ENCODE data around the gene CLOCK. TPM values are rescaled to one million over a fixed set of nuclear protein-coding genes. Genes with fewer than 3 reads are reported as not detected.

The CLOCK gene
- polyA plus RNA-seq, 2 of the 4 experiments (the other 2 are of a cell fraction) = 6.6 to 14.2 TPM

DNA sequence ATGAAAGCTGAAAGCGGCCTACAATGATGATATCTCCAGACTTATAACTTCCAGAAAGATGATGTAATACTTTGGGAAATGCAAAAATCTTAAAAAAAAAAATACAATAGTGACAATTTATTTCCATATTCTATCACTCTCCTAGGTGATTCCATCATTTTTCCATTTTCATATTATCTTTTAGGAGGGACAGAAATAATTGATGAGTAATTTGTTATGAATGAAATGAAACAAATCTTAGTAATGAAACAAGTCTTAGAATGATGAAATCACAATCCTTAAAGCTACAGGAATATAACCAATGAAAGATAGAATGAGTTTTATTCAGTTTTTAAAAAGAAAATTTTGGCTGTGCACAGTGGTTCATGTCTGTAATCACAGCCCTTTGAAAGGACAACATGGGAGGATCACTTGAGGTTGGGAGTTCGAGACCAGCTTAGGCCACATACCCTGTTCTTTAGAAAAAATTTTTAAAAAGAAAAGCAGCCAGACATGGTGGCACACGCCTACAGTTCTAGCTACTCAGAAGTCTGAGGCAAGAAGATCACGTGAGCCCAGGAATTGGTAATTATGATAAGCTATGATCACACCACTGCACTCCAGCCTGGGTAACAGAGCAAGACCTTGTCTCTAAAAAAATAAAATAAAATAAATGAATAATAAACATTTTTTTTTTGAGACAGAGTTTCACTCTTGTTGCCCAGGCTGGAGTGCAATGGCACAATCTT lies 21.7 kb downstream of the CLOCK start:
- 90% methylated on average over 4 of the region's 4 CpGs for WGBS (ENCODE audit: missing lambda C conversion rate)
- Histone ChIP-seq H3K9me3 (no peaks in the 10 kb centered on the region), H3K4me2 (peak overlapping the region; percentile 22; the same call in 2 of the 3 replicates), H3K4me3 (no peak overlapping the region), H3K27ac (peak overlapping the region; percentile 21 to 64; a peak in 3 of 6 replicates), H3K4me1 (peaks cover 6% of the 10 kb centered on the region; the same call in 2 of the 3 replicates)
- no peak for FAIRE-seq
- no peak for DNase-seq (ENCODE audit: low read depth in 1 of 2, low spot score in 1 of 2)
- ATAC-seq = no peak
- ChIA-PET CTCF (no interaction called here), POLR2A (no interaction called here)
- TF ChIP-seq, protein P1, sequence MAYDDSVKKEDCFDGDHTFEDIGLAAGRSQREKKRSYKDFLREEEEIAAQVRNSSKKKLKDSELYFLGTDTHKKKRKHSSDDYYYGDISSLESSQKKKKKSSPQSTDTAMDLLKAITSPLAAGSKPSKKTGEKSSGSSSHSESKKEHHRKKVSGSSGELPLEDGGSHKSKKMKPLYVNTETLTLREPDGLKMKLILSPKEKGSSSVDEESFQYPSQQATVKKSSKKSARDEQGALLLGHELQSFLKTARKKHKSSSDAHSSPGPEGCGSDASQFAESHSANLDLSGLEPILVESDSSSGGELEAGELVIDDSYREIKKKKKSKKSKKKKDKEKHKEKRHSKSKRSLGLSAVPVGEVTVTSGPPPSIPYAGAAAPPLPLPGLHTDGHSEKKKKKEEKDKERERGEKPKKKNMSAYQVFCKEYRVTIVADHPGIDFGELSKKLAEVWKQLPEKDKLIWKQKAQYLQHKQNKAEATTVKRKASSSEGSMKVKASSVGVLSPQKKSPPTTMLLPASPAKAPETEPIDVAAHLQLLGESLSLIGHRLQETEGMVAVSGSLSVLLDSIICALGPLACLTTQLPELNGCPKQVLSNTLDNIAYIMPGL (CRISPR knock-in tag; IDR thresholded peaks at IDR 0.05; ENCODE audit: borderline replicate concordance) = no peak
- TF ChIP-seq POLR2AphosphoS2 (conservative IDR thresholded peaks at IDR 0.05; ENCODE audit: low read length) (no peak), FOSL2 (IDR thresholded peaks at IDR 0.05) (no peak), FOSL2 (CRISPR knock-in tag; IDR thresholded peaks at IDR 0.05) (no peak)

DNA sequence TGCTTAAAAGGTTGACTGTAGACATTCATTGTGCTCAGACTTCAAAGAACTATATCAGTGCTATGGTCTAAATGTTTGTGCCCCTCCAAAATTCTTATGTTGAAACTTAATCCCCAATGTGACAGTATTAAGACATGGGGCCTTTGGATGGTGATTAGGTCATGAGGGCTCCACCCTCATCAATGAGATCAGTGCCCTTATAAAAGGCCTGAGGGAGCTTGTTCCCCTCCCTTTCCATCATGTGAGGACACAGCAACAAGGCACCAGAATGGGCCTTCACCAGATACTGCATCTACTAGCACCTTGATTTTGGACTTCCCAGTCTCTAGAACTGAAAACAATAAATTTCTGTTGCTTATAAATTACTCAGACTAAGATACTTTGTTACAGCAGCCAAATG lies 28.3 kb downstream of the CLOCK start:
- Histone ChIP-seq H3K4me2 (no peak overlapping the region), H3K27ac (no peak overlapping the region), H3K9me3 (no peaks in the 10 kb centered on the region), H3K4me1 (no peaks in the 10 kb centered on the region), H3K4me3 (no peak overlapping the region)
- DNase-seq (ENCODE audit: low read depth in 1 of 2, low spot score in 1 of 2) (no peak), FAIRE-seq (no peak), ATAC-seq (no peak)
- CTCF ChIA-PET = no interaction called here
- no peak for TF ChIP-seq CBX2 (IDR thresholded peaks at IDR 0.05; ENCODE audit: borderline replicate concordance, low read depth)
- TF ChIP-seq, protein P2, sequence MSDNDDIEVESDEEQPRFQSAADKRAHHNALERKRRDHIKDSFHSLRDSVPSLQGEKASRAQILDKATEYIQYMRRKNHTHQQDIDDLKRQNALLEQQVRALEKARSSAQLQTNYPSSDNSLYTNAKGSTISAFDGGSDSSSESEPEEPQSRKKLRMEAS (IDR thresholded peaks at IDR 0.05) = no peak
- TF ChIP-seq NFE2L2 (conservative IDR thresholded peaks at IDR 0.05; ENCODE audit: low read length) = no peak
- TF ChIP-seq, protein P3, sequence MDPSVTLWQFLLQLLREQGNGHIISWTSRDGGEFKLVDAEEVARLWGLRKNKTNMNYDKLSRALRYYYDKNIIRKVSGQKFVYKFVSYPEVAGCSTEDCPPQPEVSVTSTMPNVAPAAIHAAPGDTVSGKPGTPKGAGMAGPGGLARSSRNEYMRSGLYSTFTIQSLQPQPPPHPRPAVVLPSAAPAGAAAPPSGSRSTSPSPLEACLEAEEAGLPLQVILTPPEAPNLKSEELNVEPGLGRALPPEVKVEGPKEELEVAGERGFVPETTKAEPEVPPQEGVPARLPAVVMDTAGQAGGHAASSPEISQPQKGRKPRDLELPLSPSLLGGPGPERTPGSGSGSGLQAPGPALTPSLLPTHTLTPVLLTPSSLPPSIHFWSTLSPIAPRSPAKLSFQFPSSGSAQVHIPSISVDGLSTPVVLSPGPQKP (IDR thresholded peaks at IDR 0.05; ENCODE audit: low read depth, low read length) = no peak
- no peak for TF ChIP-seq MAFK (IDR thresholded peaks at IDR 0.05; ENCODE audit: partially characterized antibody)
- TF ChIP-seq, protein P4, sequence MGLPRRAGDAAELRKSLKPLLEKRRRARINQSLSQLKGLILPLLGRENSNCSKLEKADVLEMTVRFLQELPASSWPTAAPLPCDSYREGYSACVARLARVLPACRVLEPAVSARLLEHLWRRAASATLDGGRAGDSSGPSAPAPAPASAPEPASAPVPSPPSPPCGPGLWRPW (IDR thresholded peaks at IDR 0.05) = no peak
- no peak for TF ChIP-seq HDAC2 (IDR thresholded peaks at IDR 0.05)
- POLR2A ChIA-PET = no interaction called here

DNA sequence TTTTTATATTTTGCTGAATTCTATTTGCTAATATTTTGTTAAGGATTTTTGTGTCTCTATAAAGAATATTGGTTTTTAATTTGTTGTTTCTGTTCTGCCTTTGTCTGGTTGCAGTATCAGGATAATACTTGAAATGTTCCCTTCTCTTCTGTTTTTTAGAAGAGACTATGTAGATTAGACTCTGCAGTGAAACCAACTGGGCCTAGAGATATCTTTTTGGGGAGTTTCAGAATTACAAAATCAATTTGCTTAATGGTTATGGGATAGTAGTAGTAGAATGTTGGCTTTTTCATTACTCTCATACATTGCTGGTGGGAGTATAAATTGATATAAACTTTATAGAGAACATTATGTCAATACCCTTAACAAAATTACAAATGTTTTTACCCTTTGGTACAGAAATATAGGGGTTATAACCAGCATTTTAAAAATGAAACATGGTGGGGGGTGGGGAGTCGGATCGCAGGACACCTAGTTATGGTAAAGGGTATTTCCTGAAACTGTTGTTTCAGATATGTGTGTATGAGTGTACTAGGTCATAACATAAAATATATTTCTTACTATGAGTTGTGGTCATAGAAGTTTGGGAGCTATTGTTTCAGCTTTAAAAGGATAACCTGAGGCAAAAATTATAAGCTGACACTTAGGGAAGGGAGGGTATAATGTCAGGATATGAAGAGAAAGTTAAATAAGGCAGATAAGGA lies 29.0 kb downstream of the CLOCK start:
- DNase-seq (ENCODE audit: low read depth in 1 of 2, low spot score in 1 of 2) (no peak), ATAC-seq (no peak), FAIRE-seq (no peak)
- Histone ChIP-seq H3K27ac (no peak overlapping the region), H3K4me2 (no peak overlapping the region), H3K4me1 (0 out of 3 replicates have a peak, but pooled peaks cover 4% of the 10 kb centered on the region), H3K9me3 (no peaks in the 10 kb centered on the region), H3K4me3 (no peak overlapping the region)
- ChIA-PET POLR2A (no interaction called here), CTCF (no interaction called here)
- TF ChIP-seq HDAC2 (IDR thresholded peaks at IDR 0.05) = no peak
- no peak for TF ChIP-seq HOXB13 (CRISPR knock-in tag; IDR thresholded peaks at IDR 0.05; ENCODE audit: low read depth)
- no peak for TF ChIP-seq RFX5 (IDR thresholded peaks at IDR 0.05)
- 95% methylated on average over 2 of the region's 2 CpGs for WGBS (ENCODE audit: missing lambda C conversion rate)

DNA sequence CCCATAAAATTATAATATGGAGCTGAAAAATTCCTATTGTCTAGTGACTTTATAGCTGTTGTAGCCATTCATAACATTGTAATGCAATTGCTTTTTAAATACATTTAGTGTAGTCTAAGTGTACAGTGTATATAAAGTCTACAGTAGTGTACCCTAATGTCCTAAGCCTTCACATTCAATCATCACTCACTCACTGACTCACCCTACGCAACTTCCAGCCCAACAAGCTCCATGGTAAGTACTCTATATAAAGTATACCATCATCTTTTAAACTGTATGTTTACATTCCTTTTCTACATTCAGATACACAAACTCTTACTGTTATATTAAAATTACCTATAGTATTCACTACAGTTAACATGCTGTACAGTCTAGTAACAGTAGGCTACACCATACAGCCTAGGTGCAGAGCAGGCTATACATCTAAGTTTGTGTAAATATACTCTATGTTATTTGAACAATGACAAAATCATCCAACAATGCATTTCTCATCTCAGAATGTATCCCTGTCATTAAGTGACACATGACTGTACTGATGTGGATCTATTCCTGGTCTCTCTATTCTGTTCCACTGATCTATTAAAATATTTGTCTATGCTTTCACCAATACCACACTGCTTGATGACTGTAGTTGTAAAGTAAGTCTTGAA lies 33.7 kb downstream of the CLOCK start:
- DNase-seq (ENCODE audit: low read depth in 1 of 2, low spot score in 1 of 2) = no peak
- POLR2A ChIA-PET = no interaction called here
- CTCF ChIA-PET = no interaction called here
- Histone ChIP-seq H3K9me3 (no peaks in the 10 kb centered on the region), H3K4me3 (no peak overlapping the region), H3K27ac (no peak overlapping the region), H3K4me2 (no peak overlapping the region), H3K4me1 (0 out of 3 replicates have a peak, but pooled peaks cover 4% of the 10 kb centered on the region)
- 93% methylated on average over 1 of the region's 1 CpG for WGBS (ENCODE audit: missing lambda C conversion rate)
- no peak for ATAC-seq
- FAIRE-seq = no peak
- TF ChIP-seq EP300 (IDR thresholded peaks at IDR 0.05) (no peak), FOSB (CRISPR knock-in tag; IDR thresholded peaks at IDR 0.05) (no peak), RFX5 (IDR thresholded peaks at IDR 0.05) (no peak), KDM5A (IDR thresholded peaks at IDR 0.05) (no peak), NFE2L2 (conservative IDR thresholded peaks at IDR 0.05; ENCODE audit: low read length) (no peak), HOXB5 (CRISPR knock-in tag; IDR thresholded peaks at IDR 0.05) (no peak), RCOR1 (IDR thresholded peaks at IDR 0.05; ENCODE audit: low read depth, low read length) (no peak), HEYL (CRISPR knock-in tag; IDR thresholded peaks at IDR 0.05) (no peak)
- TF ChIP-seq, protein P1 (CRISPR knock-in tag; IDR thresholded peaks at IDR 0.05; ENCODE audit: borderline replicate concordance) = no peak
- TF ChIP-seq, protein P5, sequence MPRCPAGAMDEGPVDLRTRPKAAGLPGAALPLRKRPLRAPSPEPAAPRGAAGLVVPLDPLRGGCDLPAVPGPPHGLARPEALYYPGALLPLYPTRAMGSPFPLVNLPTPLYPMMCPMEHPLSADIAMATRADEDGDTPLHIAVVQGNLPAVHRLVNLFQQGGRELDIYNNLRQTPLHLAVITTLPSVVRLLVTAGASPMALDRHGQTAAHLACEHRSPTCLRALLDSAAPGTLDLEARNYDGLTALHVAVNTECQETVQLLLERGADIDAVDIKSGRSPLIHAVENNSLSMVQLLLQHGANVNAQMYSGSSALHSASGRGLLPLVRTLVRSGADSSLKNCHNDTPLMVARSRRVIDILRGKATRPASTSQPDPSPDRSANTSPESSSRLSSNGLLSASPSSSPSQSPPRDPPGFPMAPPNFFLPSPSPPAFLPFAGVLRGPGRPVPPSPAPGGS (IDR thresholded peaks at IDR 0.05) = no peak
